Myocyte (in vitro differentiated cells): ENCODE measurements around the gene FLNC. TPM values are rescaled to one million over a fixed set of nuclear protein-coding genes. Genes with fewer than 3 reads are reported as not detected.

Experiments
- DNase-seq: peaks from one replicate; pipeline ENCODE4 v3.0.0-alpha.2; 2012; ENCODE audit warnings: low read depth
- total RNA-seq: library from RNA; depleted of rRNA; stranded (reverse); fragments of >200 nt; gene quantifications from 2 replicates; pipeline ENCODE4 v1.2.3, GENCODE V29; 2014

Gene FLNC
- total RNA-seq, 1 donor from 2014 or later: 703 TPM

DNA sequence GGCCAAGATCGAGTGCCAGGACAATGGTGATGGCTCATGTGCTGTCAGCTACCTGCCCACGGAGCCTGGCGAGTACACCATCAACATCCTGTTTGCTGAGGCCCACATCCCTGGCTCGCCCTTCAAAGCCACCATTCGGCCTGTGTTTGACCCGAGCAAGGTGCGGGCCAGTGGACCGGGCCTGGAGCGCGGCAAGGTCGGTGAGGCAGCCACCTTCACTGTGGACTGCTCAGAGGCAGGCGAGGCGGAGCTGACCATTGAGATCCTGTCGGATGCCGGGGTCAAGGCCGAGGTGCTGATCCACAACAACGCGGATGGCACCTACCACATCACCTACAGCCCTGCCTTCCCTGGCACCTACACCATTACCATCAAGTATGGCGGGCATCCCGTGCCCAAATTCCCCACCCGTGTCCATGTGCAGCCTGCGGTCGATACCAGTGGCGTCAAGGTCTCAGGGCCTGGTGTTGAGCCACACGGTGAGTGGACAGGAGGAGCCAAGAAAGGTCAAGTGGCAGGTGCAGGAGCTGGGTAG lies 14.6 kb downstream of the FLNC start:
- no peak for DNase-seq

DNA sequence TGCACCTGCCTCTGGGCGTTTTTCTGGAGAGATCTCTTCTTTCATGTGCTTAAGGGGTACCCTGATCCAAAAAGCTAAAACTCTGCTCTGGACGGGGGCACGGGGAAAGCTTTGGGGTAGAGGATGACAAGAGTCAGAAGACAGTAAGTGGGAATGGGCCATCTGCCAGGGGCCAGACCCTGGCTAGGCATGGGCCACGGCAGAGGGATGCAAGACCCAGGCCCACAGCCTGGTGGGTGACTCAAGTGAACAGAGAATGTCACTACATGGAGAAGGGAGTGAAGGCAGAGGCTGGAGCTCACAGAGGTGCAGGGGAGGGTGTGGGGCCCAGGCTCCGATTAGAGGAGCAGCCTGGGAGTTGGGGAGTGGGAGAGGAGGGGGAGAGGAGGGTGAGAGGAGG lies 15.3 kb downstream of the FLNC start:
- no peak for DNase-seq

DNA sequence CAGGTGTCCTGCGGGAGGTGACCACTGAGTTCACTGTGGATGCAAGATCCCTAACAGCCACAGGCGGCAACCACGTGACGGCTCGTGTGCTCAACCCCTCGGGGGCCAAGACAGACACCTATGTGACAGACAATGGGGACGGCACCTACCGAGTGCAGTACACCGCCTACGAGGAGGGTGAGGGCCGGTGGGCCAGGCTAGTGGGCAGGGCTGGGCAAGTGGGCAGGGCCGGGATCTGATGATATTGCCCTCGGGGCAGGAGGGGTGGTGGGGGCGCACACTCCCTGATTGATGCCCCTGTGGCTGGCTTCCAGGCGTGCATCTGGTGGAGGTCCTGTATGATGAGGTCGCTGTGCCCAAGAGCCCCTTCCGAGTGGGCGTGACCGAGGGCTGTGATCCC lies 15.8 kb downstream of the FLNC start:
- DNase-seq: no peak

DNA sequence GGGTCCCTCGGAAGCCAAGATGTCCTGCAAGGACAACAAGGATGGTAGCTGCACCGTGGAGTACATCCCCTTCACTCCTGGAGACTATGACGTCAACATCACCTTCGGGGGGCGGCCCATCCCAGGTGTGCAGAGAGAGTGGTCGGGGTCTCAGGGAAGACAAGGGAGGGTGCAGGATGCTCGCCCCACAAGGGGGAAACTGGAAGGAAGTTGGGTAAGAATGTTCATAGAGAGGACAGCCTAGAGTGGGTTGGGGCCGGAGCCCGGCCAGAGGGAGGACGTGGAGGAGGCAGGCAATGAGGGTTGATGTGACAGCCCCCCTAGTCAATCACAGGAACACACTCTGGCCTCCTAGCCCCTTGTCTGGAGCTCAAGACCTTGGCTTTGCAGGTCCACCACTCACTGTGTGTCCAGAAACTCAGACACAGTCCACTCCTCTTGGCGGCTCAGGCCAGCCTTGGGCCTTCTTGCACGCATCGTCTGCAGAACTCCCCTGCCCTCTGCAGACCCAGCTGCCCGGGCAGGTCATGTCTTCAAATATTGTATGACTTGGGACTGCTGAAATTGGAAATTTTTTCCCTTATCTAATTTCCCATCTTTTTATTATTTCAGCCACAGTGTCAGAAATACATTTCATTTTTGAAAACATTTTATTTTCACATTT lies 16.7 kb downstream of the FLNC start:
- no peak for DNase-seq

DNA sequence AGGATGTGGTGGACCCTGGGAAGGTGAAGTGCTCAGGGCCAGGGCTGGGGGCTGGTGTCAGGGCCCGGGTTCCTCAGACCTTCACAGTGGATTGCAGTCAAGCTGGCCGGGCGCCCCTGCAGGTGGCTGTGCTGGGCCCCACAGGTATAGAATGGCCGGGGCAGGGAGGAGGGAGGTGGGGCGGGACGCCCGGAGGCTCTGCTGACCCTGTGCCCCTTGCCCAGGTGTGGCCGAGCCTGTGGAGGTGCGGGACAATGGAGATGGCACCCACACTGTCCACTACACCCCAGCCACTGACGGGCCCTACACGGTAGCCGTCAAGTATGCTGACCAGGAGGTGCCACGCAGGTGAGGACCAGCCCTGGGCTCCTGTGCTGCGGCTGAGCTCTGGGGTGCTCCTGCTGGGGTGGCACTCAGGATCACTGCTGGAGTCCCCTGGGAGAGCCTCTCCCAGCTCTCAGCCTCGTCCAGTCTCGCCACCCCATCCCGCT lies 17.6 kb downstream of the FLNC start:
- no peak for DNase-seq

DNA sequence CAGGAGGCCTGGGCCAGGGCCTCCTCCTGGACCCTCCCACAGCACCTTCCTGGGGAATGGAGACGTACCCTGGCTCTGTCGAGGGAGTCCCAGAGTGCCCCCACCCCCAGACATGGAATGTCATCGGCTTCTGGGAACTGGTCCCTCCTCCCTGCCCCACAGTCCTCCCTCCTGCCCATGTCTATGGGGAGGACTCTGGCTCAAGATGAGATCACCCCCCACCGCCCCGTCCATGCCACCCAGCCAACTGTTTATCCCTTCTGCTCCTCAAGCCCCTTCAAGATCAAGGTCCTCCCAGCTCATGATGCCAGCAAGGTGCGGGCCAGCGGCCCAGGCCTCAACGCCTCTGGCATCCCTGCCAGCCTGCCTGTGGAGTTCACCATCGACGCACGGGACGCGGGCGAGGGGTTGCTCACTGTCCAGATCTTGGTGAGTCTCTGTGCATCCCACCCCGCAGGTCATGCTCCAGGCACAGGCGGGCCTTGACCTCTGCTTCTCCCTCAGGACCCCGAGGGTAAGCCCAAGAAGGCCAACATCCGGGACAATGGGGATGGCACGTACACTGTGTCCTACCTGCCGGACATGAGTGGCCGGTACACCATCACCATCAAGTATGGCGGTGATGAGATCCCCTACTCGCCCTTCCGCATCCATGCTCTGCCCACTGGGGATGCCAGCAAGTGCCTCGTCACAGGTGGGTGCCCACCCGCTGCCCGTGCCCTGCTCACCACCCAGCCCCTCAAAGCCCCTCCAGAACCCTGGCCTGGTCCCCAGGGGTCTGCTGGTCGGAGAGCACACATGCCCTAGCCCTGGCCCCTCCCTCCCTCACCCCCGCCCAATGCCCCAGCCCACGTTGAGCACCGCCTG lies 18.3 kb downstream of the FLNC start:
- no peak for DNase-seq

DNA sequence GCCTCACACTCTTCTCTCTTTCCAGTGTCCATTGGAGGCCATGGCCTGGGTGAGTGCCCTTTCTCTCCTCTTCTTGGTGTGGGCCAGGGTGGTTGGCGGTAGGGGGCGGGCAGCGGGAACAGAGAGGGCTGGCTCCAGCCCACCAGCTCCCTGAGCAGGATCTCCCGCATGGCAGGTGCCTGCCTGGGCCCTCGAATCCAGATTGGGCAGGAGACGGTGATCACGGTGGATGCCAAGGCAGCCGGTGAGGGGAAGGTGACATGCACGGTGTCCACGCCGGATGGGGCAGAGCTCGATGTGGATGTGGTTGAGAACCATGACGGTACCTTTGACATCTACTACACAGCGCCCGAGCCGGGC lies 18.9 kb downstream of the FLNC start:
- no peak for DNase-seq

DNA sequence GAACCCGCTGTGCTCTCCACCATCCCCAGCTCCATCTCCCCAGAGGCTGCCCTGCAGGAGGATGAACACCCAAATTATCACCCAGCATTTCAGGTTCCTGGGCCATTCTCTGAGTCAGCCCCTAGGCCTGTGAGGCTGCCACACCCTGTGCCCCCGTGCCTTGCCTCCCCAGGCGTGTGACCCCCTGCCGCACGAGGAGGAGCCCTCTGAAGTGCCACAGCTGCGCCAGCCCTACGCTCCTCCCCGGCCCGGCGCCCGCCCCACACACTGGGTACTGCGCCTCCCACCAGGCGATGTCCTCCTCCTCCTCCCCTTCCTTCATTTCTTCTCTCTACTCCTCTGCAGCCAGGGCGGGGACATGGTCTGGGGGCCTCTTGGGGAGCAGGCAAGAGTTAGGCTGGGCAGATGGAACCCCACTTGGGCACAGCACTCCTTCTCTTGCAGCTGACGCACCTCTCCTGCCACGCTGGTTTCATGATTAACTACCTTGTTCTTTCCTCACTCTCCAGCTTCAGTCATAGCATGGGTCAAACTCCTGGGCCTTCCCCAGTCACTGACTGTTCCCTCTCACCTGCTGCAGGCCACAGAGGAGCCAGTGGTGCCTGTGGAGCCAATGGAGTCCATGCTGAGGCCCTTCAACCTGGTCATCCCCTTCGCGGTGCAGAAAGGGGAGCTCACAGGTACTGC lies 19.7 kb downstream of the FLNC start:
- DNase-seq: no peak

DNA sequence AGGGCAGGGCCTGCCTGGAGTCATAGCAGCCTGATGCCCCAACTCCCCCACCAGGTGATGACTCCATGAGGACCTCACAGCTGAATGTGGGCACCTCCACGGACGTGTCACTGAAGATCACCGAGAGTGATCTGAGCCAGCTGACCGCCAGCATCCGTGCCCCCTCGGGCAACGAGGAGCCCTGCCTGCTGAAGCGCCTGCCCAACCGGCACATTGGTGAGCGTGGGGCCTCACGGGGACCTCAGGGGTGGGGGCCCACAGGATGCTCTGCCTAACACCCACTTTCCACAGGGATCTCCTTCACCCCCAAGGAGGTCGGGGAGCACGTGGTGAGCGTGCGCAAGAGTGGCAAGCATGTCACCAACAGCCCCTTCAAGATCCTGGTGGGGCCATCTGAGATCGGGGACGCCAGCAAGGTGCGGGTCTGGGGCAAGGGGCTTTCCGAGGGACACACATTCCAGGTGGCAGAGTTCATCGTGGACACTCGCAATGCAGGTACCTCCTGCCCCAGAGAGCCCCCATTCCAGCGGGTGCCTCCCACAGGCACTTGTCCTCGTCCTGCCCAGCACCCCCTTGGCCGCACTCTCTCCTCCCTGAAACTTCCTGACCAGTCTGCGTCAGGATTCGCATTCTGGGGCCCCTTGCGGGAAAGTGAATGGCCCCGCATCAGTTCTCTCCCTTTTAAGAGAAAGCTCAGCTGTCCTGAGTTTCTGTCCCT lies 22.5 kb downstream of the FLNC start:
- DNase-seq: no peak

DNA sequence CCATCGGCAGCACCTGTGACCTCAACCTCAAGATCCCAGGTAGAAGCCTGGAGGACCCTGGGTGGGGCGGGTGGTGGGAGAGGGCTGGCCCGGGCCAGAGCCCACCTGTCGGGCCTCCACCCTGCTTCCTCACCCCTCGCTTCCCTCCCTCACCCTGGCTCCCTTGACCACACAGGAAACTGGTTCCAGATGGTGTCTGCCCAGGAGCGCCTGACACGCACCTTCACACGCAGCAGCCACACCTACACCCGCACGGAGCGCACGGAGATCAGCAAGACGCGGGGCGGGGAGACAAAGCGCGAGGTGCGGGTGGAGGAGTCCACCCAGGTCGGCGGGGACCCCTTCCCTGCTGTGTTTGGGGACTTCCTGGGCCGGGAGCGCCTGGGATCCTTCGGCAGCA lies 23.6 kb downstream of the FLNC start:
- DNase-seq: no peak

DNA sequence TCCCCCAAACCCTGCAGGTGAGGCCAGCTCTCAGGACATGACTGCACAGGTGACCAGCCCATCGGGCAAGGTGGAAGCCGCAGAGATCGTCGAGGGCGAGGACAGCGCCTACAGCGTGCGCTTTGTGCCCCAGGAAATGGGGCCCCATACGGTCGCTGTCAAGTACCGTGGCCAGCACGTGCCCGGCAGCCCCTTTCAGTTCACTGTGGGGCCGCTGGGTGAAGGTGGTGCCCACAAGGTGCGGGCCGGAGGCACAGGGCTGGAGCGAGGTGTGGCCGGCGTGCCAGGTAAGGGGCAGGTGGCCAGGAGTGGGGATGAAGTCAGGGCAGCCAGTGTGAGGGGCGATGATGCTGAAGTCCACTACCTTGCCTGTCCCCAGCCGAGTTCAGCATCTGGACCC lies 24.2 kb downstream of the FLNC start:
- no peak for DNase-seq

DNA sequence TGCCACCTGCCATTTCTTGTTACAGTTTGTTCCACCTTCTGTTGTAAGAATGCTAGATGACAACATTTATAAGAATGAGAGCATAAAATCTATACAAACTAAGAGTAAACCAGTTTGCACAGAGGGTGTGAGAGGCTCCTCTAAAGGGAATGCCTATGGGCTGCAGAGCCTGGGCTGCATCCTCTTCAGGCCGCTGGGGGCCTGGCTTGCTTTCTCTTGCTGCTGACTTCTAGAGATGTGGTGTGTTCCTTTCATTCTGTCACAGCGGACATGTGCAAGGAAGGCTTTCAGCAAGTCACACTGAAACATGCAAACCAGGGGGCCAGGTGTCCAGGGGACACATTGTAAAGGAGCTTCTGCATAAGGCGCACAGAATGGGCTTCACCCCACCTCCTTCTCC lies 25.4 kb downstream of the FLNC start:
- no peak for DNase-seq

DNA sequence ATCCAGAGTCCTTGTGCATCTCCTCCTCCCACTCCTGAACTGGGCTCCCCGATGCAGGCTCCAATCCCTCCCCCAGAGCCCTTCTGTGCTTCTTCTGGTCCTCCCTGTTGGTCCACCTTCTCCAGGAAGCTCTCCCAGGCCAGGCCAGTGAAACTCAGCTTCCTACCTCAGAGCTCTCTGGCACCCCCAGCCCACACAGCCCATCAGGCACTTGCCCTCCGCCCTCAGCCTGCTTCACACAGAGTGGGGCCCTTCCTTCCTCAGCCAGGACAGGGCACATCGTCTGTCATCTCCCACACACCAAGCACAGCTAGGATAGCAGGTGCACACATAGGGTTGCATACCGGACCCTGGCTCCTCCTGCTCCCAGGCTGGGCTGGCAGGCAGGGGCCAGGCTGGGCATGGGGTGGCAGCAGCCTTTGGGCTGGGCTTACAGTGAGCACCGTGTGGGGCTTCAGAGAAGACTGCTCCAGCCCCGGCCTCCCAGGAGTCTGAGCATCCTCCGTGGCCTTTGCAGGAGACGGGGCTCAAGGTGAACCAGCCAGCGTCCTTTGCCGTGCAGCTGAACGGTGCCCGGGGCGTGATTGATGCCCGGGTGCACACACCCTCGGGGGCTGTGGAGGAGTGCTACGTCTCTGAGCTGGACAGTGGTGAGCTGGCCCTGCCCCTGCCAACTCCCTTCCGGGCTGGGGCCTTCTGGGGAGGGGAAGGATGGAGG lies 26.0 kb downstream of the FLNC start:
- no peak for DNase-seq

DNA sequence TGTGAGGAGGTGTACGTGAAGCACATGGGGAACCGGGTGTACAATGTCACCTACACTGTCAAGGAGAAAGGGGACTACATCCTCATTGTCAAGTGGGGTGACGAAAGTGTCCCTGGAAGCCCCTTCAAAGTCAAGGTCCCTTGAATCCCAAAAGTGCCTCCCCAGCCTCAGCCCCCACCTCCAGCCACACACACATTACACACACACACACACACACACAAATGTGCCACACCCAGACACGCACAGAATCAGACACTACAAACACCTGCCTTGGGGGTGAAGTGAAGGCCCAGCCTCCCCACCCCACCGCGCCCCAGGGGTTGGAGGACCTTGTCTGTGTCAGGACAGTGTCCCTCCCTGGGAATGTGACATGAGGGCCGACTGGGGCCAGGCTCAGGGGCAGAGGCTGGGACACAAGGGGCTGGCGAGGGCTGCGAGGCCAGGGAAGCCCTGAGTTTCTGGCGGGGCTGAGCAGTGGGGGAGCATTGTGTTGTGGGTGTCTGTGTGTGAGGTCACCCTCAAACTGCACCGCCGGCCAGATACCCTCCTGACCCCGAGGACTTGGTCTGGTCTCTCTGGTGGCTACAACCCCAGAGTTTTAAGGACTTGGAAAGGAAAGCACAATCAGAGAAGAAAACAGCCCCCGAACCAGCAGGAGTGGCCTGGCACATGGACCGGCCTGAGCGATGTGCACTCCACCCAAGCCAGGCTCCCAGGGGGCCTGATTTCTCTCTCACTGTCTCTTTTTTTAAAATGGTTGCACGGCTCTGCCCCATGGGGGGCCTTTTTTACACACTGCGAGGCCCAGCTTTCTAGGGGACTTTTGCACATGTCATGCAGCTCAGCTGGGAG lies 28.4 kb downstream of the FLNC start:
- DNase-seq: no peak

DNA sequence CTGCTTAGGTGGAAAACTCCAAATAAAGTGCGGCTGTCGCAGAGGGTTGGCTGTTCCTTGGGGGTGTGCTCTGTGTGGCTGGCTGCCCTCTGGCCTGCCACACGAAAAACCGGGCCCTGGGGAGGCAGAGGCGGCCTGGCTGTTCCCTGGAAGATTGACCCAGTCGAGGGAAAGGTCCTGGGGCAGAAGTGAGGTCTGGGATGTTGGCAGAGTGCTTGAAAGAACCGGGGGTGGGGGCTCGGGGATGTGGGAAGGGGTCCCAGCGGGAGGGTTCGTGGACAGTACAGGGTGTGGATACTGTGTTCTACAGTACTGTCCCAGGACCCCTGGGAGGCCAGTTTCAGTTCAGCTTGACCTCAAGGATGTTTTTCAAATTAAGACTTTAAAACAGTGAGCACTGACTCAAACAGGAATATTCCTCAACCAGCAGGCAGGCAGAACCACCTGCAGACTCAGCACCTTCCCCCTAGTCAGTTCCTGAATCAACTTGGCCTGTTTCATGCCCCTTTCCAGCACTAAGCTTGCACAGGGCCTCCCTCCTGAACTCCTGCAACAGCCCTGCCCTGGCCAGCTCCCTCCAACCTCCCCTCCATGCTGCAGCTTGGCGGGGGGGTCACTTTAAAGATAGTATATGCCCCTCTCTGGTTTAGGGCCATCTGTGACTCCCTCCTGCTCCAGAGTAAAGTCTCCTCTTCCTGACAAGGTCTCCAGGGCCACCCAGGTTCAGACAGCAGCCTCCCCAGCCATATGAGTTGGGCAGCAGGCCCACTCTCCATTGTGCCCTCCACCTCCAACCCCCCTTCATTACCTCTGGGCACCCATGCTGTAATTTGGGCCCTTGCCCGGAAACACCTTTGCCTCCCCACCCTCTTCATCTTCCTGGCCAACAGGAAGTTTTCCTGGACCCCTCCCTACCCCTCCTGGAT lies 29.3 kb downstream of the FLNC start:
- no peak for DNase-seq

DNA sequence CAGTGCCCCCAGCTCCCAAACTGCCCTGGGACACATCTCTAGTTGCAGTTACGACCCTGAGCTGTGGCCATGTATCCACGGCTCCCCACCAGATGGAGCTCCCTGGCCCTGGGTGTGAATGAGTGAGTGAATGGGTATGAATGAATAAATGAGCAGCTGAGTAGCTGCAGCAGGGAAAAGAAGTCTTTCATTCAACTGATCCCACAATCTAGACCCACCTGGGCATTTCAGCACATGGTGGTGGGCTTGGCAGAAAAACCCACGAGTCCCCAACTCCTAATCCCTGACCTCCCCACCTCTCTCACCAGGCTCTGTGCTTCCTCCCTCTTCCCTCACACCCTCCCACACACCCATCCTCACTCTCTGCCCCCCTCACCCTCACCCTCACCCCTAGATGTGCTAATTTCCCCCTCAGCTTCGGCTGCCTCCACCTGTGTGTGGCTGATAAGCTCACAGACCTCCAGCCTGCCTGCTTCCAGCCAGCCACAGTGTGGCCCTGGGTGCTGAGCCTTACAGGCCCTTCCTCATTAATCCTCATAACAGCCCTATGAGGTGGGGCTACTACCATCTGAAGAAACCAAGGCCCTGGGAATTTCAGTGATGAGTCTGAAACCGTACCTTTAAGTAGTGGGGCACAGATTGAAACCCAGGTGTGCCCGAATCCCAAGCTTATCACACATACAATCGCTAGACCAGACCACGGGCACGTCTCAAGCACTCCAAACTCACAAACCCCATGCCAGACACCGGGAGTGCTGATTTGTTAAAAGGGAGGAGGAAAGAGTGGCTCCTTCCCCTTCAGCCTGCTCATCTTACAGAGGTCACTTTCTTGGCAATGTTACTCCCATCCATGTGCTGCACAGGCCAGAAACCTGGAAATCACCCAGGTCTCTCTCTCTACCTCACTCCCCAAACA lies 30.2 kb downstream of the FLNC start:
- DNase-seq: peak; percentile 75

DNA sequence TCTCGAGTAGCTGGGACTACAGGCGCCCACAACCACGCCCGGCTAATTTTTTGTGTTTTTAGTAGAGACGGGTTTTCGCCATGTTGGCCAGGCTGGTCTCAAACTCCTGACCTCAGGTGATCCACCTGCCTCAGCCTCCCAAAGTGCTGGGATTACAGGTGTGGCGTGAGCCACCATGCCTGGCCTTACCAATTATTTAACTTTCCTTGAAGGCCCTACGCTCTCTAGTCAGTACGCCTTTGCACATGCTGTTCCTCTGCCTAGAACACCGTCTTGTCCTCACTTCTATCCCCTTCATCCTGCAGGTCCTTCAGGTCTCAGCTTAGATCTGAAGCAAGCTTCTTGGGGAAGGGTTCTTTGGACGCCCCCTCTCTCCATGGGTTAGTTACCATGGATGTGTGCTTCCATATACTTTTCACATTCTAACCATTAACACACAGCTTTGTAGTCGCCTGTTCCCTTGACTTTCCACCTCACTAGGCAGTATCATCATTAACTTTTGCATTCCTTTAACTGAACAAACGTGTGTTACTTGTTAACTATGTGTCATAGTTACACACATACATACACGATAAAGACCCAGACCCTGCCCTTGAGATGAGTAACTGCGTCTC lies 31.9 kb downstream of the FLNC start:
- DNase-seq: no peak
